ENCODE results near the gene STMN1.

GRCh38 chr1:25917996-25918395 is 11.8 kb upstream of the STMN1 start:
- TF ChIP-seq CTCF (IDR thresholded peaks at IDR 0.05) (no peak), POLR2A (IDR thresholded peaks at IDR 0.05) (no peak)
